HEK293 (cell line): ENCODE measurements around the gene IRX5.

Experiments
- GFI1B ChIP-seq: fragments of 450-650 bp; formaldehyde crosslinking; IDR thresholded peaks from 2 replicates; pipeline ENCODE4 v1.5.1; 2016; ENCODE audit warnings: missing biosample characterization, missing genetic modification characterization
- GLIS2 ChIP-seq: fragments of 450-650 bp; formaldehyde crosslinking; IDR thresholded peaks from 2 replicates; pipeline ENCODE4 v1.5.1; 2016; ENCODE audit warnings: missing biosample characterization, missing genetic modification characterization
- KLF10 ChIP-seq: fragments of 450-650 bp; IDR thresholded peaks from 2 replicates; pipeline ENCODE4 v1.5.1; 2018; ENCODE audit warnings: missing biosample characterization, mild to moderate bottlenecking, missing genetic modification characterization
- OVOL3 ChIP-seq: fragments of 450-650 bp; formaldehyde crosslinking; IDR thresholded peaks from 2 replicates; pipeline ENCODE4 v1.5.1; 2016; ENCODE audit warnings: missing biosample characterization, missing genetic modification characterization
- REPIN1 ChIP-seq: fragments of 450-650 bp; formaldehyde crosslinking; IDR thresholded peaks from 2 replicates; pipeline ENCODE4 v1.5.1; 2017; ENCODE audit warnings: missing biosample characterization, missing genetic modification characterization, low read depth
- WT1 ChIP-seq: fragments of 450-650 bp; formaldehyde crosslinking; IDR thresholded peaks from 2 replicates; pipeline ENCODE4 v1.5.1; 2016; ENCODE audit warnings: missing biosample characterization, missing genetic modification characterization
- ZEB2 ChIP-seq: fragments of 450-650 bp; formaldehyde crosslinking; IDR thresholded peaks from 2 replicates; pipeline ENCODE4 v1.5.1; 2016; ENCODE audit warnings: missing biosample characterization, missing genetic modification characterization
- ZNF140 ChIP-seq: fragments of 450-650 bp; formaldehyde crosslinking; IDR thresholded peaks from 2 replicates; pipeline ENCODE4 v1.5.1; 2016; ENCODE audit warnings: missing biosample characterization, missing genetic modification characterization
- ZNF184 ChIP-seq: fragments of 450-650 bp; IDR thresholded peaks from 2 replicates; pipeline ENCODE4 v1.5.1; 2018; ENCODE audit warnings: missing biosample characterization, mild to moderate bottlenecking, missing genetic modification characterization
- ZNF24 ChIP-seq: fragments of 450-650 bp; formaldehyde crosslinking; IDR thresholded peaks from 2 replicates; pipeline ENCODE4 v1.5.1; 2016; ENCODE audit warnings: missing biosample characterization, missing genetic modification characterization
- ZNF426 ChIP-seq: fragments of 450-650 bp; formaldehyde crosslinking; IDR thresholded peaks from 2 replicates; pipeline ENCODE4 v1.5.1; 2017; ENCODE audit warnings: missing biosample characterization, missing genetic modification characterization, mild to moderate bottlenecking, inconsistent platforms, moderate library complexity
- ZNF544 ChIP-seq: fragments of 450-650 bp; formaldehyde crosslinking; IDR thresholded peaks from 2 replicates; pipeline ENCODE4 v1.5.0; 2017; ENCODE audit warnings: missing biosample characterization, missing genetic modification characterization
- ZNF571 ChIP-seq: fragments of 450-650 bp; formaldehyde crosslinking; IDR thresholded peaks from 2 replicates; pipeline ENCODE4 v1.5.0; 2017; ENCODE audit warnings: missing biosample characterization, missing genetic modification characterization
- ZNF624 ChIP-seq: fragments of 450-650 bp; formaldehyde crosslinking; IDR thresholded peaks from 2 replicates; pipeline ENCODE4 v1.5.1; 2017; ENCODE audit warnings: missing biosample characterization, missing genetic modification characterization
- ZNF664 ChIP-seq: fragments of 450-650 bp; formaldehyde crosslinking; IDR thresholded peaks from 2 replicates; pipeline ENCODE4 v1.5.1; 2016; ENCODE audit warnings: missing biosample characterization, missing genetic modification characterization
- ZNF747 ChIP-seq: fragments of 450-650 bp; formaldehyde crosslinking; IDR thresholded peaks from 2 replicates; pipeline ENCODE4 v1.5.1; 2016; ENCODE audit warnings: missing biosample characterization, missing genetic modification characterization
- ZNF843 ChIP-seq: fragments of 450-650 bp; formaldehyde crosslinking; IDR thresholded peaks from 2 replicates; pipeline ENCODE4 v1.5.1; 2016; ENCODE audit warnings: missing biosample characterization, missing genetic modification characterization
- TF ChIP-seq, protein P1 (sequence below): fragments of 450-650 bp; IDR thresholded peaks from 2 replicates; pipeline ENCODE4 v1.5.1; 2018; ENCODE audit warnings: missing biosample characterization, mild to moderate bottlenecking, missing genetic modification characterization
- TF ChIP-seq, protein P2 (sequence below): fragments of 450-650 bp; formaldehyde crosslinking; IDR thresholded peaks from 2 replicates; pipeline ENCODE4 v1.5.1; 2017; ENCODE audit warnings: missing biosample characterization, missing genetic modification characterization
- TF ChIP-seq, protein P3 (sequence below): fragments of 450-650 bp; formaldehyde crosslinking; IDR thresholded peaks from 2 replicates; pipeline ENCODE4 v1.5.1; 2016; ENCODE audit warnings: missing biosample characterization, missing genetic modification characterization
- TF ChIP-seq, protein P4 (sequence below): fragments of 450-650 bp; formaldehyde crosslinking; IDR thresholded peaks from 2 replicates; pipeline ENCODE4 v1.5.1; 2017; ENCODE audit warnings: missing biosample characterization, missing genetic modification characterization
- TF ChIP-seq, protein P5 (sequence below): fragments of 450-650 bp; formaldehyde crosslinking; IDR thresholded peaks from 2 replicates; pipeline ENCODE4 v1.5.1; 2016; ENCODE audit warnings: missing biosample characterization, missing genetic modification characterization
- TF ChIP-seq, protein P6 (sequence below): fragments of 450-650 bp; formaldehyde crosslinking; IDR thresholded peaks from 2 replicates; pipeline ENCODE4 v1.5.1; 2016; ENCODE audit warnings: missing biosample characterization, missing genetic modification characterization, borderline replicate concordance

The IRX5 gene

DNA sequence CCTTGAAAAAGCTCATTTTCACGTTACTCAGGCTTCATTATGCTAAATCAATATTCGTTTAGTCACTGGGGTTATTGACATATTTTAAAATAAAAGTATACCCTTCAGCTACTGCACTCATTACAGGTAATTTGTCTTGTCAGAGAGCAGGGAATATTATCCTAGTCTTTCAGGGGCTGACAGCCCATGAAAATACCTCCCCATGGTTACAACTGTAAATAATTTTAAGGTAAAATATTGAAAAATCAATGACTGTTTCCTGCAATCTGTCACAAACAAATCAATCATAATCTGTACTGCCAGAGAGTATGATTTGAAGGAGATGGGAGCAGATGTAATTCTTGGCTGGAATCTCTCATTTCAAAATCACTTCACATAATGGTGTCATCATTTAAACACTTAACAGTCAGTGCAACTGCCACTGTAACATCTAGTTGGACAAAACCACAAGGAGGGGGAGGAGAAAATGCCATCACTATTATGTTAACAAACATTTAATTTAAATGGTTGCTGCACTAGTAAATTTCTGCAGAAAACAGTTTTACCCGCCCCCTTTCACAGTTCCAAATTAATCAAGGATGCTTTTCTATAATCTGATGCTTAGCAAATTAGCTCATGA lies 9.3 kb upstream of the IRX5 start (continued):
- no peak for TF ChIP-seq ZNF624 (tag by site-specific recombination)
- no peak for TF ChIP-seq REPIN1 (tag by site-specific recombination)
- peak; percentile 63 for TF ChIP-seq ZEB2 (tag by site-specific recombination)
- TF ChIP-seq WT1 = peak; percentile 57; the same call in 1 of the 2 replicates
- TF ChIP-seq ZNF24 (tag by site-specific recombination) = no peak
- TF ChIP-seq, protein P1, sequence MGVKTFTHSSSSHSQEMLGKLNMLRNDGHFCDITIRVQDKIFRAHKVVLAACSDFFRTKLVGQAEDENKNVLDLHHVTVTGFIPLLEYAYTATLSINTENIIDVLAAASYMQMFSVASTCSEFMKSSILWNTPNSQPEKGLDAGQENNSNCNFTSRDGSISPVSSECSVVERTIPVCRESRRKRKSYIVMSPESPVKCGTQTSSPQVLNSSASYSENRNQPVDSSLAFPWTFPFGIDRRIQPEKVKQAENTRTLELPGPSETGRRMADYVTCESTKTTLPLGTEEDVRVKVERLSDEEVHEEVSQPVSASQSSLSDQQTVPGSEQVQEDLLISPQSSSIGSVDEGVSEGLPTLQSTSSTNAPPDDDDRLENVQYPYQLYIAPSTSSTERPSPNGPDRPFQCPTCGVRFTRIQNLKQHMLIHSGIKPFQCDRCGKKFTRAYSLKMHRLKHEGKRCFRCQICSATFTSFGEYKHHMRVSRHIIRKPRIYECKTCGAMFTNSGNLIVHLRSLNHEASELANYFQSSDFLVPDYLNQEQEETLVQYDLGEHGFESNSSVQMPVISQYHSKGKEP = peak; percentile 61; the same call in 1 of the 2 replicates
- TF ChIP-seq ZNF664 (tag by site-specific recombination) = peak; percentile 65; the same call in 1 of the 2 replicates
- no peak for TF ChIP-seq ZNF544 (tag by site-specific recombination)
- TF ChIP-seq ZNF184 = no peak
- 0 out of 2 replicates have a peak, but pooled peaks have one; percentile 33 for TF ChIP-seq OVOL3 (tag by site-specific recombination)
- TF ChIP-seq GFI1B = 0 out of 2 replicates have a peak, but pooled peaks have one; percentile 14
- TF ChIP-seq, protein P2, sequence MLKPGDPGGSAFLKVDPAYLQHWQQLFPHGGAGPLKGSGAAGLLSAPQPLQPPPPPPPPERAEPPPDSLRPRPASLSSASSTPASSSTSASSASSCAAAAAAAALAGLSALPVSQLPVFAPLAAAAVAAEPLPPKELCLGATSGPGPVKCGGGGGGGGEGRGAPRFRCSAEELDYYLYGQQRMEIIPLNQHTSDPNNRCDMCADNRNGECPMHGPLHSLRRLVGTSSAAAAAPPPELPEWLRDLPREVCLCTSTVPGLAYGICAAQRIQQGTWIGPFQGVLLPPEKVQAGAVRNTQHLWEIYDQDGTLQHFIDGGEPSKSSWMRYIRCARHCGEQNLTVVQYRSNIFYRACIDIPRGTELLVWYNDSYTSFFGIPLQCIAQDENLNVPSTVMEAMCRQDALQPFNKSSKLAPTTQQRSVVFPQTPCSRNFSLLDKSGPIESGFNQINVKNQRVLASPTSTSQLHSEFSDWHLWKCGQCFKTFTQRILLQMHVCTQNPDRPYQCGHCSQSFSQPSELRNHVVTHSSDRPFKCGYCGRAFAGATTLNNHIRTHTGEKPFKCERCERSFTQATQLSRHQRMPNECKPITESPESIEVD (tag by site-specific recombination) = peak; percentile 64
- no peak for TF ChIP-seq ZNF140 (tag by site-specific recombination)
- TF ChIP-seq, protein P3, sequence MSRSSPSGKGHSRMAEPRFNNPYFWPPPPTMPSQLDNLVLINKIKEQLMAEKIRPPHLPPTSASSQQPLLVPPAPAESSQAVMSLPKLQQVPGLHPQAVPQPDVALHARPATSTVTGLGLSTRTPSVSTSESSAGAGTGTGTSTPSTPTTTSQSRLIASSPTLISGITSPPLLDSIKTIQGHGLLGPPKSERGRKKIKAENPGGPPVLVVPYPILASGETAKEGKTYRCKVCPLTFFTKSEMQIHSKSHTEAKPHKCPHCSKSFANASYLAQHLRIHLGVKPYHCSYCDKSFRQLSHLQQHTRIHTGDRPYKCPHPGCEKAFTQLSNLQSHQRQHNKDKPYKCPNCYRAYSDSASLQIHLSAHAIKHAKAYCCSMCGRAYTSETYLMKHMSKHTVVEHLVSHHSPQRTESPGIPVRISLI (tag by site-specific recombination) = no peak
- no peak for TF ChIP-seq ZNF747 (tag by site-specific recombination)
- TF ChIP-seq GLIS2 (tag by site-specific recombination) = no peak
- TF ChIP-seq, protein P4, sequence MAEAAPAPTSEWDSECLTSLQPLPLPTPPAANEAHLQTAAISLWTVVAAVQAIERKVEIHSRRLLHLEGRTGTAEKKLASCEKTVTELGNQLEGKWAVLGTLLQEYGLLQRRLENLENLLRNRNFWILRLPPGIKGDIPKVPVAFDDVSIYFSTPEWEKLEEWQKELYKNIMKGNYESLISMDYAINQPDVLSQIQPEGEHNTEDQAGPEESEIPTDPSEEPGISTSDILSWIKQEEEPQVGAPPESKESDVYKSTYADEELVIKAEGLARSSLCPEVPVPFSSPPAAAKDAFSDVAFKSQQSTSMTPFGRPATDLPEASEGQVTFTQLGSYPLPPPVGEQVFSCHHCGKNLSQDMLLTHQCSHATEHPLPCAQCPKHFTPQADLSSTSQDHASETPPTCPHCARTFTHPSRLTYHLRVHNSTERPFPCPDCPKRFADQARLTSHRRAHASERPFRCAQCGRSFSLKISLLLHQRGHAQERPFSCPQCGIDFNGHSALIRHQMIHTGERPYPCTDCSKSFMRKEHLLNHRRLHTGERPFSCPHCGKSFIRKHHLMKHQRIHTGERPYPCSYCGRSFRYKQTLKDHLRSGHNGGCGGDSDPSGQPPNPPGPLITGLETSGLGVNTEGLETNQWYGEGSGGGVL (tag by site-specific recombination) = 0 out of 2 replicates have a peak, but pooled peaks have one; percentile 30
- TF ChIP-seq ZNF426 (tag by site-specific recombination) = no peak
- peak; percentile 73 for TF ChIP-seq ZNF843
- TF ChIP-seq, protein P5, sequence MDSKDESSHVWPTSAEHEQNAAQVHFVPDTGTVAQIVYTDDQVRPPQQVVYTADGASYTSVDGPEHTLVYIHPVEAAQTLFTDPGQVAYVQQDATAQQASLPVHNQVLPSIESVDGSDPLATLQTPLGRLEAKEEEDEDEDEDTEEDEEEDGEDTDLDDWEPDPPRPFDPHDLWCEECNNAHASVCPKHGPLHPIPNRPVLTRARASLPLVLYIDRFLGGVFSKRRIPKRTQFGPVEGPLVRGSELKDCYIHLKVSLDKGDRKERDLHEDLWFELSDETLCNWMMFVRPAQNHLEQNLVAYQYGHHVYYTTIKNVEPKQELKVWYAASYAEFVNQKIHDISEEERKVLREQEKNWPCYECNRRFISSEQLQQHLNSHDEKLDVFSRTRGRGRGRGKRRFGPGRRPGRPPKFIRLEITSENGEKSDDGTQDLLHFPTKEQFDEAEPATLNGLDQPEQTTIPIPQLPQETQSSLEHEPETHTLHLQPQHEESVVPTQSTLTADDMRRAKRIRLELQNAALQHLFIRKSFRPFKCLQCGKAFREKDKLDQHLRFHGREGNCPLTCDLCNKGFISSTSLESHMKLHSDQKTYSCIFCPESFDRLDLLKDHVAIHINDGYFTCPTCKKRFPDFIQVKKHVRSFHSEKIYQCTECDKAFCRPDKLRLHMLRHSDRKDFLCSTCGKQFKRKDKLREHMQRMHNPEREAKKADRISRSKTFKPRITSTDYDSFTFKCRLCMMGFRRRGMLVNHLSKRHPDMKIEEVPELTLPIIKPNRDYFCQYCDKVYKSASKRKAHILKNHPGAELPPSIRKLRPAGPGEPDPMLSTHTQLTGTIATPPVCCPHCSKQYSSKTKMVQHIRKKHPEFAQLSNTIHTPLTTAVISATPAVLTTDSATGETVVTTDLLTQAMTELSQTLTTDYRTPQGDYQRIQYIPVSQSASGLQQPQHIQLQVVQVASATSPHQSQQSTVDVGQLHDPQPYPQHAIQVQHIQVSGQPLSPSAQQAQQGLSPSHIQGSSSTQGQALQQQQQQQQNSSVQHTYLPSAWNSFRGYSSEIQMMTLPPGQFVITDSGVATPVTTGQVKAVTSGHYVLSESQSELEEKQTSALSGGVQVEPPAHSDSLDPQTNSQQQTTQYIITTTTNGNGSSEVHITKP = peak; percentile 92
- TF ChIP-seq, protein P6, sequence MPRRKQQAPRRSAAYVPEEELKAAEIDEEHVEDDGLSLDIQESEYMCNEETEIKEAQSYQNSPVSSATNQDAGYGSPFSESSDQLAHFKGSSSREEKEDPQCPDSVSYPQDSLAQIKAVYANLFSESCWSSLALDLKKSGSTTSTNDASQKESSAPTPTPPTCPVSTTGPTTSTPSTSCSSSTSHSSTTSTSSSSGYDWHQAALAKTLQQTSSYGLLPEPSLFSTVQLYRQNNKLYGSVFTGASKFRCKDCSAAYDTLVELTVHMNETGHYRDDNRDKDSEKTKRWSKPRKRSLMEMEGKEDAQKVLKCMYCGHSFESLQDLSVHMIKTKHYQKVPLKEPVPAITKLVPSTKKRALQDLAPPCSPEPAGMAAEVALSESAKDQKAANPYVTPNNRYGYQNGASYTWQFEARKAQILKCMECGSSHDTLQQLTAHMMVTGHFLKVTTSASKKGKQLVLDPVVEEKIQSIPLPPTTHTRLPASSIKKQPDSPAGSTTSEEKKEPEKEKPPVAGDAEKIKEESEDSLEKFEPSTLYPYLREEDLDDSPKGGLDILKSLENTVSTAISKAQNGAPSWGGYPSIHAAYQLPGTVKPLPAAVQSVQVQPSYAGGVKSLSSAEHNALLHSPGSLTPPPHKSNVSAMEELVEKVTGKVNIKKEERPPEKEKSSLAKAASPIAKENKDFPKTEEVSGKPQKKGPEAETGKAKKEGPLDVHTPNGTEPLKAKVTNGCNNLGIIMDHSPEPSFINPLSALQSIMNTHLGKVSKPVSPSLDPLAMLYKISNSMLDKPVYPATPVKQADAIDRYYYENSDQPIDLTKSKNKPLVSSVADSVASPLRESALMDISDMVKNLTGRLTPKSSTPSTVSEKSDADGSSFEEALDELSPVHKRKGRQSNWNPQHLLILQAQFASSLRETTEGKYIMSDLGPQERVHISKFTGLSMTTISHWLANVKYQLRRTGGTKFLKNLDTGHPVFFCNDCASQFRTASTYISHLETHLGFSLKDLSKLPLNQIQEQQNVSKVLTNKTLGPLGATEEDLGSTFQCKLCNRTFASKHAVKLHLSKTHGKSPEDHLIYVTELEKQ (tag by site-specific recombination) = no peak
- no peak for TF ChIP-seq ZNF571 (tag by site-specific recombination)
- 0 out of 2 replicates have a peak, but pooled peaks have one; percentile 21 for TF ChIP-seq KLF10 (tag by site-specific recombination)
